MM.1S (cell line): ENCODE results near the gene FAF1.

Experiments
- DNase-seq: peaks from one replicate; pipeline ENCODE4 v3.0.0-alpha.2; 2015
- H2AFZ ChIP-seq: fragments of 300-600 bp; sonication (generic); 2 replicates; pipeline ENCODE4 v1.6.0; 2016; ENCODE audit warnings: antibody characterized with exemption, low read length
- H3F3A ChIP-seq: fragments of 300-600 bp; sonication (generic); 2 replicates; pipeline ENCODE4 v1.6.1; 2016; ENCODE audit warnings: mild to moderate bottlenecking, antibody characterized with exemption, low read length, moderate library complexity, mixed read lengths; ENCODE audit not compliant: insufficient read depth
- H3K27ac ChIP-seq: fragments of 300-600 bp; sonication (generic); 2 replicates; pipeline ENCODE4 v1.5.1; 2016; ENCODE audit warnings: mild to moderate bottlenecking, low read length
- H3K27me3 ChIP-seq: fragments of 300-600 bp; sonication (generic); replicated peaks from 2 replicates; pipeline ENCODE4 v1.6.0; 2016; ENCODE audit warnings: low read length; ENCODE audit not compliant: insufficient read depth
- H3K36me3 ChIP-seq: fragments of 300-600 bp; sonication (generic); replicated peaks from 2 replicates; pipeline ENCODE4 v1.6.1; 2016; ENCODE audit warnings: mild to moderate bottlenecking, low read length, mixed read lengths; ENCODE audit not compliant: insufficient read depth
- H3K4me1 ChIP-seq: fragments of 300-600 bp; sonication (generic); 2 replicates; pipeline ENCODE4 v1.6.1; 2016; ENCODE audit warnings: low read length, mixed read lengths
- H3K4me2 ChIP-seq: fragments of 300-600 bp; sonication (generic); 2 replicates; pipeline ENCODE4 v1.6.0; 2016; ENCODE audit warnings: low read depth, low read length
- H3K4me3 ChIP-seq: fragments of 300-600 bp; sonication (generic); 2 replicates; pipeline ENCODE4 v1.5.1; 2016; ENCODE audit warnings: low read length, mixed read lengths
- H3K79me2 ChIP-seq: fragments of 300-600 bp; sonication (generic); 2 replicates; pipeline ENCODE4 v1.6.1; 2016; ENCODE audit warnings: mixed run types, low read length, mixed read lengths
- H3K9ac ChIP-seq: fragments of 300-600 bp; sonication (generic); 2 replicates; pipeline ENCODE4 v1.6.1; 2016; ENCODE audit warnings: low read length, mixed read lengths
- H3K9me2 ChIP-seq: fragments of 300-600 bp; sonication (generic); replicated peaks from 2 replicates; pipeline ENCODE4 v1.6.1; 2016; ENCODE audit warnings: mild to moderate bottlenecking, low read length, mixed read lengths; ENCODE audit not compliant: insufficient read depth
- H3K9me3 ChIP-seq: fragments of 300-600 bp; sonication (generic); replicated peaks from 2 replicates; pipeline ENCODE4 v1.6.1; 2016; ENCODE audit warnings: mild to moderate bottlenecking, low read length, mixed read lengths; ENCODE audit not compliant: insufficient read depth
- H4K20me1 ChIP-seq: fragments of 300-600 bp; sonication (generic); 2 replicates; pipeline ENCODE4 v1.6.1; 2016; ENCODE audit warnings: mild to moderate bottlenecking, low read length, moderate library complexity, mixed read lengths; ENCODE audit not compliant: insufficient read depth
- EZH2 ChIP-seq: fragments of 300-600 bp; sonication (generic); optimal IDR thresholded peaks from 2 replicates; pipeline ENCODE3; 2017; ENCODE audit warnings: low read depth, mild to moderate bottlenecking, antibody characterized with exemption, low read length, mixed read lengths
- EZH2phosphoT487 ChIP-seq: fragments of 300-600 bp; sonication (generic); IDR thresholded peaks from 2 replicates; pipeline ENCODE4 v1.6.1; 2018; ENCODE audit warnings: antibody characterized with exemption, low read length
- TF ChIP-seq, protein P1 (sequence below): fragments of 300-600 bp; sonication (generic); IDR thresholded peaks from 2 replicates; pipeline ENCODE4 v1.5.1; 2016; ENCODE audit warnings: antibody characterized with exemption, low read length, mixed read lengths

Gene FAF1

GRCh38 chr1:50880373-50880772, 79.7 kb downstream of the FAF1 start:
- Histone ChIP-seq H3K4me1 (no peaks in the 10 kb centered on the region), H3K36me3 (no peaks in the 10 kb centered on the region), H3K4me2 (no peak overlapping the region), H2AFZ (no peak overlapping the region), H3K79me2 (no peaks in the 10 kb centered on the region), H3F3A (no peaks in the 10 kb centered on the region), H3K4me3 (no peak overlapping the region), H3K9ac (no peak overlapping the region), H3K27me3 (no peaks in the 10 kb centered on the region), H3K9me3 (no peaks in the 10 kb centered on the region), H4K20me1 (no peaks in the 10 kb centered on the region), H3K27ac (no peak overlapping the region), H3K9me2 (no peaks in the 10 kb centered on the region)
- no peak for TF ChIP-seq EZH2phosphoT487
- TF ChIP-seq EZH2, result no peak
- TF ChIP-seq, protein P1, sequence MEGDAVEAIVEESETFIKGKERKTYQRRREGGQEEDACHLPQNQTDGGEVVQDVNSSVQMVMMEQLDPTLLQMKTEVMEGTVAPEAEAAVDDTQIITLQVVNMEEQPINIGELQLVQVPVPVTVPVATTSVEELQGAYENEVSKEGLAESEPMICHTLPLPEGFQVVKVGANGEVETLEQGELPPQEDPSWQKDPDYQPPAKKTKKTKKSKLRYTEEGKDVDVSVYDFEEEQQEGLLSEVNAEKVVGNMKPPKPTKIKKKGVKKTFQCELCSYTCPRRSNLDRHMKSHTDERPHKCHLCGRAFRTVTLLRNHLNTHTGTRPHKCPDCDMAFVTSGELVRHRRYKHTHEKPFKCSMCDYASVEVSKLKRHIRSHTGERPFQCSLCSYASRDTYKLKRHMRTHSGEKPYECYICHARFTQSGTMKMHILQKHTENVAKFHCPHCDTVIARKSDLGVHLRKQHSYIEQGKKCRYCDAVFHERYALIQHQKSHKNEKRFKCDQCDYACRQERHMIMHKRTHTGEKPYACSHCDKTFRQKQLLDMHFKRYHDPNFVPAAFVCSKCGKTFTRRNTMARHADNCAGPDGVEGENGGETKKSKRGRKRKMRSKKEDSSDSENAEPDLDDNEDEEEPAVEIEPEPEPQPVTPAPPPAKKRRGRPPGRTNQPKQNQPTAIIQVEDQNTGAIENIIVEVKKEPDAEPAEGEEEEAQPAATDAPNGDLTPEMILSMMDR, result no peak
- DNase-seq, result no peak

- Histone ChIP-seq H3K4me3 (no peak overlapping the region), H3K4me2 (no peak overlapping the region), H3K27me3 (no peaks in the 10 kb centered on the region), H3K36me3 (no peaks in the 10 kb centered on the region), H3K27ac (no peak overlapping the region), H3K4me1 (no peaks in the 10 kb centered on the region), H4K20me1 (no peaks in the 10 kb centered on the region), H3K79me2 (no peaks in the 10 kb centered on the region), H3K9me3 (no peaks in the 10 kb centered on the region), H3F3A (no peaks in the 10 kb centered on the region), H2AFZ (no peak overlapping the region), H3K9me2 (no peaks in the 10 kb centered on the region), H3K9ac (no peak overlapping the region)
- no peak for DNase-seq
- TF ChIP-seq, protein P1, result no peak
- TF ChIP-seq EZH2 (no peak), EZH2phosphoT487 (no peak)
Measured at GRCh38 chr1:50879137-50879536, 80.9 kb downstream of the FAF1 start.

- H3F3A ChIP-seq, result no peaks in the 10 kb centered on the region
- H3K4me3 ChIP-seq, result no peak overlapping the region
- H3K27me3 ChIP-seq, result no peaks in the 10 kb centered on the region
- no peak overlapping the region for H2AFZ ChIP-seq
- no peak overlapping the region for H3K4me2 ChIP-seq
- H3K79me2 ChIP-seq, result no peaks in the 10 kb centered on the region
- no peak for TF ChIP-seq EZH2phosphoT487
- no peak for TF ChIP-seq EZH2
- TF ChIP-seq, protein P1, result no peak
- H4K20me1 ChIP-seq, result no peaks in the 10 kb centered on the region
- no peak for DNase-seq
- H3K4me1 ChIP-seq, result no peaks in the 10 kb centered on the region
- H3K36me3 ChIP-seq, result no peaks in the 10 kb centered on the region
- no peaks in the 10 kb centered on the region for H3K9me2 ChIP-seq
- H3K9me3 ChIP-seq, result no peaks in the 10 kb centered on the region
- H3K27ac ChIP-seq, result no peak overlapping the region
- H3K9ac ChIP-seq, result no peak overlapping the region
Measured at GRCh38 chr1:50878434-50878833, 81.6 kb downstream of the FAF1 start.

- no peaks in the 10 kb centered on the region for H3K79me2 ChIP-seq
- H3K4me3 ChIP-seq, result no peak overlapping the region
- no peaks in the 10 kb centered on the region for H4K20me1 ChIP-seq
- no peak for DNase-seq
- no peaks in the 10 kb centered on the region for H3K4me1 ChIP-seq
- no peaks in the 10 kb centered on the region for H3K9me3 ChIP-seq
- no peaks in the 10 kb centered on the region for H3K9me2 ChIP-seq
- no peak overlapping the region for H2AFZ ChIP-seq
- H3K36me3 ChIP-seq, result no peaks in the 10 kb centered on the region
- H3K27ac ChIP-seq, result no peak overlapping the region
- no peak overlapping the region for H3K9ac ChIP-seq
- H3F3A ChIP-seq, result no peaks in the 10 kb centered on the region
- no peaks in the 10 kb centered on the region for H3K27me3 ChIP-seq
- H3K4me2 ChIP-seq, result no peak overlapping the region
- TF ChIP-seq EZH2 (no peak), EZH2phosphoT487 (no peak)
- TF ChIP-seq, protein P1, result no peak
Measured at GRCh38 chr1:50877641-50878040, 82.4 kb downstream of the FAF1 start.
